ENCODE results near the gene LPP. TPM values are rescaled to one million over a fixed set of nuclear protein-coding genes. Genes with fewer than 3 reads are reported as not detected.

Gene LPP
- total RNA-seq, 1 donor from 2014 or later: 132 TPM

- peaks cover 3% of the 10 kb centered on the region for H3K36me3 Mint-ChIP-seq
- H3K27me3 Mint-ChIP-seq (ENCODE audit: low read depth): no peaks in the 10 kb centered on the region
- peaks cover 1% of the 10 kb centered on the region for H3K9me3 Mint-ChIP-seq
- peak overlapping the region; percentile 23 for H3K27ac Mint-ChIP-seq
- no peak overlapping the region for H3K4me3 Mint-ChIP-seq
- H3K4me1 Mint-ChIP-seq: peaks cover 13% of the 10 kb centered on the region
- no peak for TF ChIP-seq CTCF (IDR thresholded peaks at IDR 0.05; ENCODE audit: unreplicated experiment)
- no peak for DNase-seq (ENCODE audit: low spot score in 2 of 2, unreplicated experiment in 2 of 2)
These were observed 746.5 kb downstream of the LPP start for GRCh38 chr3:188900421-188900951.

- H3K4me3 Mint-ChIP-seq: no peak overlapping the region
- peaks cover 5% of the 10 kb centered on the region for H3K9me3 Mint-ChIP-seq
- no peak for TF ChIP-seq CTCF (IDR thresholded peaks at IDR 0.05; ENCODE audit: unreplicated experiment)
- no peak overlapping the region for H3K27ac Mint-ChIP-seq
- H3K4me1 Mint-ChIP-seq: peaks cover 13% of the 10 kb centered on the region
- DNase-seq (ENCODE audit: low spot score in 2 of 2, unreplicated experiment in 2 of 2): no peak
- peaks cover 7% of the 10 kb centered on the region for H3K36me3 Mint-ChIP-seq
- H3K27me3 Mint-ChIP-seq (ENCODE audit: low read depth): no peaks in the 10 kb centered on the region
These were observed 747.2 kb downstream of the LPP start for GRCh38 chr3:188901126-188901525.

- H3K27ac Mint-ChIP-seq: no peak overlapping the region
- peaks cover 5% of the 10 kb centered on the region for H3K9me3 Mint-ChIP-seq
- H3K4me1 Mint-ChIP-seq: peaks cover 13% of the 10 kb centered on the region
- no peaks in the 10 kb centered on the region for H3K27me3 Mint-ChIP-seq (ENCODE audit: low read depth)
- DNase-seq (ENCODE audit: low spot score in 2 of 2, unreplicated experiment in 2 of 2): no peak
- H3K4me3 Mint-ChIP-seq: no peak overlapping the region
- peaks cover 7% of the 10 kb centered on the region for H3K36me3 Mint-ChIP-seq
- TF ChIP-seq CTCF (IDR thresholded peaks at IDR 0.05; ENCODE audit: unreplicated experiment): no peak
These were observed 747.8 kb downstream of the LPP start for GRCh38 chr3:188901671-188902287.

GRCh38 chr3:188904670-188905069 is 750.7 kb downstream of the LPP start:
- no peaks in the 10 kb centered on the region for H3K27me3 Mint-ChIP-seq (ENCODE audit: low read depth)
- no peak for TF ChIP-seq CTCF (IDR thresholded peaks at IDR 0.05; ENCODE audit: unreplicated experiment)
- peaks cover 7% of the 10 kb centered on the region for H3K36me3 Mint-ChIP-seq
- H3K4me3 Mint-ChIP-seq: no peak overlapping the region
- H3K4me1 Mint-ChIP-seq: peaks cover 13% of the 10 kb centered on the region
- H3K9me3 Mint-ChIP-seq: peaks cover 5% of the 10 kb centered on the region
- no peak overlapping the region for H3K27ac Mint-ChIP-seq
- DNase-seq (ENCODE audit: low spot score in 2 of 2, unreplicated experiment in 2 of 2): no peak

GRCh38 chr3:188905547-188905946 is 751.6 kb downstream of the LPP start:
- no peak for TF ChIP-seq CTCF (IDR thresholded peaks at IDR 0.05; ENCODE audit: unreplicated experiment)
- H3K9me3 Mint-ChIP-seq: peaks cover 5% of the 10 kb centered on the region
- no peak overlapping the region for H3K4me3 Mint-ChIP-seq
- peaks cover 7% of the 10 kb centered on the region for H3K36me3 Mint-ChIP-seq
- peaks cover 5% of the 10 kb centered on the region for H3K4me1 Mint-ChIP-seq
- DNase-seq (ENCODE audit: low spot score in 2 of 2, unreplicated experiment in 2 of 2): no peak
- H3K27ac Mint-ChIP-seq: no peak overlapping the region
- H3K27me3 Mint-ChIP-seq (ENCODE audit: low read depth): no peaks in the 10 kb centered on the region

Measured in mesothelial cell of epicardium (in vitro differentiated cells).